Ascending aorta (tissue), 2 donors: ENCODE measurements around the gene SNAI1. TPM values are rescaled to one million over a fixed set of nuclear protein-coding genes. Genes with fewer than 3 reads are reported as not detected.
"Not testable (repeated sequence)": the region's sequence is repeated elsewhere in the genome, so short reads cannot be mapped to it uniquely, and the experiment has no call there.

Source experiments
- DNase-seq, 2 donors: peaks; one replicate each; pipeline ENCODE4 v3.0.0-alpha.2; 2019; ENCODE audit warnings: low spot score in 2 of 2
- H3K27ac ChIP-seq, 2 donors: fragments of 200-600 bp; sonication (generic); one replicate each; pipeline ENCODE4 v1.5.1; 2016 to 2017; ENCODE audit warnings: mild to moderate bottlenecking in 1 of 2
- H3K27me3 ChIP-seq: fragments of 200-600 bp; sonication (generic); one replicate; pipeline ENCODE4 v1.5.1; 2017
- H3K36me3 ChIP-seq, 2 donors: fragments of 200-600 bp; sonication (generic); one replicate each; pipeline ENCODE4 v1.5.1; 2016
- H3K4me1 ChIP-seq, 2 donors: fragments of 200-600 bp; sonication (generic); one replicate each; pipeline ENCODE4 v1.5.1; 2016 to 2017; ENCODE audit warnings: mild to moderate bottlenecking in 1 of 2
- H3K4me3 ChIP-seq, 2 donors: fragments of 200-600 bp; sonication (generic); one replicate each; pipeline ENCODE4 v1.5.1; 2016 to 2017; ENCODE audit warnings: mild to moderate bottlenecking in 1 of 2
- H3K9me3 ChIP-seq, 2 donors: fragments of 200-600 bp; sonication (generic); one replicate each; pipeline ENCODE4 v1.5.1; 2016
- intact Hi-C: fragments of 100-400 bp; cut with DNase I; formaldehyde crosslinking; loops from one replicate; pipeline ENCODE4 v1.15.1; 2023
- total RNA-seq: library from RNA; depleted of rRNA; stranded (reverse); fragments of >200 nt; gene quantifications from one replicate; pipeline ENCODE4 v1.1.0, GENCODE V29; 2016
- TF ChIP-seq, protein P1 (sequence below), 3 experiments: fragments of 200-600 bp in 2 of 3; fragments of 450-650 bp in 1 of 3; sonication (generic) in 2 of 3; IDR thresholded peaks; one replicate each; pipeline ENCODE4 v1.5.1; 2016 to 2019; ENCODE audit warnings: antibody characterized with exemption in 3 of 3, mild to moderate bottlenecking in 1 of 3, moderate library complexity in 1 of 3

SNAI1 gene
- total RNA-seq, 1 donor from 2014 or later = 64.4 TPM

- Histone ChIP-seq H3K27me3 (no peaks in the 10 kb centered on the region), H3K27ac (no peak overlapping the region), H3K4me1 (no peaks in the 10 kb centered on the region), H3K4me3 (no peak overlapping the region), H3K9me3 (no peaks in the 10 kb centered on the region), H3K36me3 (no peaks in the 10 kb centered on the region)
- DNase-seq = no peak
- intact Hi-C loops = no loop called here
- TF ChIP-seq, protein P1, sequence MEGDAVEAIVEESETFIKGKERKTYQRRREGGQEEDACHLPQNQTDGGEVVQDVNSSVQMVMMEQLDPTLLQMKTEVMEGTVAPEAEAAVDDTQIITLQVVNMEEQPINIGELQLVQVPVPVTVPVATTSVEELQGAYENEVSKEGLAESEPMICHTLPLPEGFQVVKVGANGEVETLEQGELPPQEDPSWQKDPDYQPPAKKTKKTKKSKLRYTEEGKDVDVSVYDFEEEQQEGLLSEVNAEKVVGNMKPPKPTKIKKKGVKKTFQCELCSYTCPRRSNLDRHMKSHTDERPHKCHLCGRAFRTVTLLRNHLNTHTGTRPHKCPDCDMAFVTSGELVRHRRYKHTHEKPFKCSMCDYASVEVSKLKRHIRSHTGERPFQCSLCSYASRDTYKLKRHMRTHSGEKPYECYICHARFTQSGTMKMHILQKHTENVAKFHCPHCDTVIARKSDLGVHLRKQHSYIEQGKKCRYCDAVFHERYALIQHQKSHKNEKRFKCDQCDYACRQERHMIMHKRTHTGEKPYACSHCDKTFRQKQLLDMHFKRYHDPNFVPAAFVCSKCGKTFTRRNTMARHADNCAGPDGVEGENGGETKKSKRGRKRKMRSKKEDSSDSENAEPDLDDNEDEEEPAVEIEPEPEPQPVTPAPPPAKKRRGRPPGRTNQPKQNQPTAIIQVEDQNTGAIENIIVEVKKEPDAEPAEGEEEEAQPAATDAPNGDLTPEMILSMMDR (IDR thresholded peaks at IDR 0.05) = no peak
These were observed 13.5 kb upstream of the SNAI1 start for GRCh38 chr20:49969234-49969633.

GRCh38 chr20:49969946-49970345 lies 12.8 kb upstream of the SNAI1 start:
- intact Hi-C loops = no loop called here
- no peak for DNase-seq
- no peak overlapping the region for H3K27ac ChIP-seq

DNA sequence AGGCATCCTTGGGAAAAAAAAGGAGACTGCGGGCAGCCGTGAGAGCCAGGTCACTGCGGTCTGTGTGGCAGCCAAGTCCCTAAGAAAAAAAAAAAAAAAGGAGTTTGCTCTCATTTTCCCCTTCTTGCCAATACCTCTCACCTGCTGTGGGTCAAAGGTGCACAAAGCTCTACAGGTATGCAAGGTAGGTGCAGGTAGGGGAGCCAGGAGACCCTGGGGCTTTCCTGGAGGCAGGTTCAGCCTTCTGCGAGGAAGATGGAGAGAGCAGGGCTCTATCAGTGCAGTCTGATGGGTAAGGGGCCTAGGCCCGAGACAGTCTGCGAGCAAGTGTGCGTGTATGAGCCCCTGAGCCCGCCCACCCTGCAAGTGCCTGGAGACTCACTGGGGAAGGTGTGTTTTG lies 12.3 kb upstream of the SNAI1 start:
- H3K27me3 ChIP-seq = no peaks in the 10 kb centered on the region
- no peak for DNase-seq
- intact Hi-C loops = no loop called here

More at GRCh38 chr20:49969946-49970345, 12.8 kb upstream of the SNAI1 start:
- no peaks in the 10 kb centered on the region for H3K9me3 ChIP-seq
- H3K4me3 ChIP-seq = no peak overlapping the region
- no peaks in the 10 kb centered on the region for H3K4me1 ChIP-seq
- H3K27me3 ChIP-seq = no peaks in the 10 kb centered on the region
- H3K36me3 ChIP-seq = no peaks in the 10 kb centered on the region
- TF ChIP-seq, protein P1 (IDR thresholded peaks at IDR 0.05) = no peak

DNA sequence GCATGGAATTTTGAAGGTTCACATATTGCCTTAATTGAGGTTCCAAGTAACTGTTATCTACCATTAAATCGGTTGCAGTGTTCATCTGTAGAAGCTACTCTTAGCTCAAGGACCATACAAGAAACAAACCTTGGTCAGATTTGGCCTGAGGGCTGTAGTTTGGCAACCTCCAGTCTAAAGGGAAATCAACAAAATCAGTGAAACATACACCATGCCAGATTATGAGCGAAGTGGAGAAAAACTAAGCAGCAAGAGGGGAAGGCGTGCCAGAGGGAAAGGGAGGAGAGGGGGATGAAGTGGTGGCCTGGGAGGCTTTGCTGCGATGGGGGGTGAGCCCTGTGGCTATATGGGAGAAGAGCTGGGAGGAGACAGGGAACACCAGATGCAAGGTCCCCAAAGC lies 8.8 kb upstream of the SNAI1 start:
- Histone ChIP-seq H3K27me3 (no peaks in the 10 kb centered on the region), H3K4me1 (peaks cover 0 to under 1% of the 10 kb centered on the region in 2 donors), H3K4me3 (no peak overlapping the region), H3K36me3 (no peaks in the 10 kb centered on the region), H3K27ac (no peak overlapping the region), H3K9me3 (no peaks in the 10 kb centered on the region)
- intact Hi-C loops = no loop called here
- TF ChIP-seq, protein P1 (IDR thresholded peaks at IDR 0.05) = no peak
- no peak for DNase-seq

More for the DNA sequence above, 12.3 kb upstream of the SNAI1 start:
- H3K4me3 ChIP-seq = no peak overlapping the region
- H3K9me3 ChIP-seq = no peaks in the 10 kb centered on the region
- no peaks in the 10 kb centered on the region for H3K36me3 ChIP-seq
- H3K27ac ChIP-seq = no peak overlapping the region
- TF ChIP-seq, protein P1 (IDR thresholded peaks at IDR 0.05) = no peak
- no peaks in the 10 kb centered on the region for H3K4me1 ChIP-seq

GRCh38 chr20:49976542-49976941 lies 6.2 kb upstream of the SNAI1 start:
- Histone ChIP-seq H3K36me3 (no peaks in the 10 kb centered on the region), H3K4me1 (peaks cover 0 to 4% of the 10 kb centered on the region in 2 donors), H3K27me3 (no peaks in the 10 kb centered on the region), H3K4me3 (no peak overlapping the region), H3K9me3 (no peaks in the 10 kb centered on the region), H3K27ac (no peak overlapping the region)
- intact Hi-C loops = no loop called here
- TF ChIP-seq, protein P1 (IDR thresholded peaks at IDR 0.05) = no peak
- DNase-seq = no peak

DNA sequence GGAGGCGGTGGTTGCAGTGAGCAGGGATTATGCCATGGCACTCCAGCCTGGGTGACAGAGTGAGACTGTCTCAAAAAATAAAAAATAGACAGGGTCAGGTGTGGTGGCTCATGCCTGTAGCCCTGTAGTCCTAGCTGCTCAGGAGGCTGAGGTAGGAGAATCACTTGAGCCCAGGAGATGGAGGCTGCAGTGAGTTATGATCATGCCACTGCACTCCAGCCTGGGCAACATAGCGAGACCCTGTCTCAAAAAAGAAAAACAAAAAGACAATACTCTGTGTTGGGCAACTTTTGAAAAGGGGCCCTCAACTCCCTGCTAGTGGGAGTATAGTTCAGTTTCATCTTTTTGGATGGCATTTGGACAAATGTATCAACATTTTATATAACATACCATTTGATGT lies 5.0 kb upstream of the SNAI1 start:
- H3K4me1 ChIP-seq, H3K9me3 ChIP-seq, H3K36me3 ChIP-seq, H3K27me3 ChIP-seq, DNase-seq, H3K27ac ChIP-seq, intact Hi-C loops, H3K4me3 ChIP-seq: not testable (repeated sequence)
